ENCODE measurements around the gene GALNT9.

The GALNT9 gene

GRCh38 chr12:132236129-132236929 lies 93.1 kb downstream of the GALNT9 start:
- Mint-ChIP-seq H3K27me3 (peaks cover 4% of the 10 kb centered on the region), H3K36me3 (ENCODE audit: low read depth) (no peaks in the 10 kb centered on the region), H3K4me3 (no peak overlapping the region), H3K4me1 (ENCODE audit: low read depth) (no peaks in the 10 kb centered on the region), H3K9me3 (no peaks in the 10 kb centered on the region), H3K27ac (no peak overlapping the region)
- intact Hi-C loops (cut with micrococcal nuclease): no loop called here

DNA sequence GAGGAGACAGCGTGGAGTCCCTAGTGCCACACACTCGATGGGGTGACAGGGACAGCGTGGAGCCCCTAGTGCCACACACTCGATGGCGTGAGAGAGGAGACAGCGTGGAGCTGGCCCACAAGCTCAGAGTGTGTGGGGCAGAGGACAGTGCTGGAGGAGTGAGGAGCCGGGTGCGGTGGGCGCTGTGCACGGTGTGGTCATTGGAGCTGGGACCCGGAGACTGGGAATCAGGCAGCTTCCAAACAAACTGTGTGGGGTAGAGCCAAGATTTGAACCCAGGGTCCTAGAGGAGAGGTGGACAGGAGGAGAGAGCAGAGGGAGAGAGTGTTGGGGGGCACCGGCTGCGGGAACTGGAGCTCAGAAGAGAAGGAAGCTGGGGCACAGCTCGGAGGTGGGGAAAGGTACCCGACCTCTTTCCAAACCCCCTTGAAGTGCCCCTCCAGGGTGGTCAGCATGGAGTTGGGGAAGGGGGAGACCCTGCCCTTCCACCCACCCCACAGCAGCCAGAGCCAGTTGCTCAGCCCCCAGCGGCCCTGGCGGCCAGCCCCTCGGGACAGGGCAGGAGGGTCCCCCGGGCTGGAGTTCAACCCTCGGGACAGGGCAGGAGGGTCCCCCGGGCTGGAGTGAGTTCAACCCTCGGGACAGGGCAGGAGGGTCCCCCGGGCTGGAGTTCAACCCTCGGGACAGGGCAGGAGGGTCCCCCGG lies 94.1 kb downstream of the GALNT9 start:
- Mint-ChIP-seq H3K27me3 (peaks cover 4% of the 10 kb centered on the region), H3K4me1 (ENCODE audit: low read depth) (no peaks in the 10 kb centered on the region), H3K36me3 (ENCODE audit: low read depth) (no peaks in the 10 kb centered on the region), H3K4me3 (no peak overlapping the region), H3K9me3 (no peaks in the 10 kb centered on the region), H3K27ac (no peak overlapping the region)
- intact Hi-C loops (cut with micrococcal nuclease): no loop called here

DNA sequence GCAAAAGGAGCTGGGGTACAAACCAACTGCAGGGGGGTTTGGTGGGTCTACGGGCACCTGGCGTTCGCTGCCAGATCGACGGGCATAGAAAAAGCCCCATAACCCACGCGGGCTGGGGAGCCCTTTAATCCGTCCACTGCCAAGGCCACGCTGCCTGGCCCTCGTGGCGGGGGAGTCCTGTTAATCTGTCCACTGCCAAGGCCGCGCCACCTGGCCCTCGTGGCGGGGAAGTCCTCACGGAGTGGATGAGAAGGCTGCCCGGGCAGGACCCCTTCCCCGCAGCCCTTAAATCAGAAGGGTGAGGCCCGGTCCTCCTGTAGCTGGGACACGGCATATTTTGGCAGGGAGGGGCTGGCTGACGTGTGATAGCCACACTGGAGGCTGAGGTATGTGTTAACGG lies 99.0 kb downstream of the GALNT9 start:
- H3K4me3 Mint-ChIP-seq: no peak overlapping the region
- intact Hi-C loops (cut with micrococcal nuclease): no loop called here
- H3K36me3 Mint-ChIP-seq (ENCODE audit: low read depth): no peaks in the 10 kb centered on the region
- no peaks in the 10 kb centered on the region for H3K4me1 Mint-ChIP-seq (ENCODE audit: low read depth)
- no peak overlapping the region for H3K27ac Mint-ChIP-seq
- no peaks in the 10 kb centered on the region for H3K9me3 Mint-ChIP-seq
- H3K27me3 Mint-ChIP-seq: peaks cover 16% of the 10 kb centered on the region

DNA sequence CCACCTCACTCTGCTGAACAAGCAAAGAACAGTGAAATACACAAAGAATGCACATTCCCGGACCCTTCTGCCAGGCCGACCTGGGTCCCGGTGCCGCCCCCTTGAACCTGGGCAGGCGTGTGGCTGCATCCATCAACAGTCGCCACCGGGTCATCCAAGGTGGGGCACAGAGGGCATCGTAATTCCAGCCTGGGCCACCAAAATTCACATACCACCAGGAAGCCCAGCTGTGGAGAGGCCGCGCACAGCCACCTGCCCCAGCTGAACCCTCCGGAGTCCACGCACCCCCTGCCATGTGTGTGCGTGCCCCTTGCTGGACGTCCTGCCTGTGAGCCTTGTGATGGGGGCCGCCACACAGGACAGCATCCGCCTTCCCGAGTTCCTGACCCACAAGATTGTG lies 99.5 kb downstream of the GALNT9 start:
- Mint-ChIP-seq H3K27ac (no peak overlapping the region), H3K36me3 (ENCODE audit: low read depth) (no peaks in the 10 kb centered on the region), H3K4me1 (ENCODE audit: low read depth) (no peaks in the 10 kb centered on the region), H3K4me3 (no peak overlapping the region), H3K27me3 (peaks cover 16% of the 10 kb centered on the region), H3K9me3 (no peaks in the 10 kb centered on the region)
- intact Hi-C loops (cut with micrococcal nuclease): no loop called here

DNA sequence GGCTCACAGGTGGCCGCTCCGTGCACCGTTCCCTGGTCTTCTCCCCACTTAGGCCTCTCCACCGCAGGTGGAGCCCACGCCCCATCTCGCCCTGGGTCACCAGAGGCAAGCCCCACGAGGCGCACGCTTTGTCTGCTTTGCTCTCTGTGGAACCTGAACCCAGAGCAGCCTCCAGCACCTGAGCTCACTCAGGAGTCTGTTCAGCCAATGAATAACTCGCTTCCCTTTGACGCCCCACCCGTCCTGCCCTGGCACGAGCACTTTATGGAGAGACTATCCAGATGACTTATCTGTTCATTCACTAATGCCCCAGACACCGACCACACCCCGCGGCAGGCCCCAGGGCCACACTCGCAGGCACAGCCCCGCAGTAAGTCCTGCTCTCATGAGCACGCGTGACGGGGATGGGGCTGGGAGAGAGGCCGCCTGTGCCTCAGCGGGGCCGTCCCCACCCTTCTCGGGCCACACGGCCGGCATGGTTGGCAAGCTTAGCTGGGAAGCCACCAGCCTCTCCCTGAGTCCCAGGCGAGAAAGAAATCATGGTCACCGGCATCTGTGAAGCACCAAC lies 100.1 kb downstream of the GALNT9 start:
- Mint-ChIP-seq H3K4me1 (ENCODE audit: low read depth) (no peaks in the 10 kb centered on the region), H3K27me3 (peaks cover 16% of the 10 kb centered on the region), H3K36me3 (ENCODE audit: low read depth) (no peaks in the 10 kb centered on the region), H3K27ac (no peak overlapping the region), H3K9me3 (no peaks in the 10 kb centered on the region), H3K4me3 (no peak overlapping the region)
- intact Hi-C loops (cut with micrococcal nuclease): no loop called here

DNA sequence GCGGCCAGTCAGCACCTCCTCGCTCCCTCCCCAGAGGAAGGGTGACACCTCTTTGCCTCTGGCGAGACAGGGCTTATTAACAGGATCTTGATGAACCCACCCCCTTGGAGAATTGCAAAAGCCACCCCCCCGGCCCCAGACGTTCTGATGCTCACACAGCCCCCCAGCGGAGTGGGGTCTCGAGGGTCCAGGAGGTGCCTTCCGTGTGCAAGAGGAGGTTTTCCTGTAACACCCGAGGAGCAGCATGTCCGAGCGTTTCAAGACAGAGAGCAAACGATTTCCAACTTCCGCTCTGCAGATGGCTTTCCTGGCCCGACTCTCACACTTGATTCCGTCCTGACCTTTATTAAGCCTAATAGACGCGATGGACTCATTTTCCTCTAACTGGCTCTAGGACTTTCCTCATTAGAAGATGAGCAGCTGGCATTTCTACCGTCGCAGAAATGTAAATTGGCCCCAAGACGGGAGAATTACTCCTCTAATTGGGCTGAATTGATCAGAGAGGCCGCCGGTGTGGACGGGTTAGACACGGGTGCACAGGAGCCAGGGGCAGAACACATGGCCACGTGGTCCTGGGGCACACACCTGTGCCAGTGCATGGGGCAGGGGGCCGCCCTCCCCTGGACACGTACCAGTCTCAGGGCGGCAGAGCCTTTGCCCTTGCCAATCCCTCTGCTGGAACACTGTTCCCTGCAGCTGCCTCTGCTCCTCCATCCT lies 100.8 kb downstream of the GALNT9 start:
- Mint-ChIP-seq H3K27me3 (peaks cover 16% of the 10 kb centered on the region), H3K36me3 (ENCODE audit: low read depth) (no peaks in the 10 kb centered on the region), H3K27ac (no peak overlapping the region), H3K9me3 (no peaks in the 10 kb centered on the region), H3K4me1 (ENCODE audit: low read depth) (no peaks in the 10 kb centered on the region), H3K4me3 (no peak overlapping the region)
- intact Hi-C loops (cut with micrococcal nuclease): no loop called here

DNA sequence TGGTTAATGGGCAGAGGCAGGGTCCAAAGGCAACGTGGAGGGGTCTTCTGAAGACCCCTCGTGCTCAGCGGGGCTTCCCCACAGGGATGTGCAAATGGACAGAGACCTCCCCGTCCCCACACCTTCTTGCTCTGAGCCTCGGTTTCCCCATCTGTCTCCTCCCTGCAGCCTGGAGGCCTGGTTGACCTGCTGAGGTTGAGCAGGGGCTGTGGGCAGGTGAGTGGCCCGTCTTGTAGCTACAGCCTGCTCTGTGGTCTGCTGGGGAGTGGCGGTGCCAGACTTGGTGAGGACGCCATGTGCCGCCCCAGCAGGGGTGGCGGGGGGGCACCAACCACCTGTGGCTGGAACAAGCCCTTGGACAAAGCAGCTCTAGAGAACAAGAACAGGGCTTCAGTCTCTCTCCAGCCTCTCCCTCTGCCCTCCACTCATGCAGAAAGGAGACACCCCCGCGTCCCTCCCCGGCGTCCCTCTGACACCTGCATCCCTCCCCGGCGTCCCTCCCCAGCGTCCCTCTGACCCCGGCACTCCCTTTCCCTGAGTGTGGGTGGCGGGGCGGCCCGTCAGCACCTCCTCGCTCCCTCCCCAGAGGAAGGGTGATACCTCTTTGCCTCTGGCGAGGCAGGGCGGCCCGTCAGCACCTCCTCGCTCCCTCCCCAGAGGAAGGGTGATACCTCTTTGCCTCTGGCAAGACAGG lies 101.5 kb downstream of the GALNT9 start:
- Mint-ChIP-seq H3K9me3 (no peaks in the 10 kb centered on the region), H3K27ac (no peak overlapping the region), H3K27me3 (peaks cover 16% of the 10 kb centered on the region), H3K4me3 (no peak overlapping the region), H3K36me3 (ENCODE audit: low read depth) (no peaks in the 10 kb centered on the region), H3K4me1 (ENCODE audit: low read depth) (no peaks in the 10 kb centered on the region)
- intact Hi-C loops (cut with micrococcal nuclease): no loop called here

GRCh38 chr12:132227118-132227517 lies 102.3 kb downstream of the GALNT9 start:
- intact Hi-C loops (cut with micrococcal nuclease): no loop called here
- no peak overlapping the region for H3K4me3 Mint-ChIP-seq
- H3K4me1 Mint-ChIP-seq (ENCODE audit: low read depth): peaks cover 6% of the 10 kb centered on the region
- H3K36me3 Mint-ChIP-seq (ENCODE audit: low read depth): no peaks in the 10 kb centered on the region
- no peak overlapping the region for H3K27ac Mint-ChIP-seq
- H3K9me3 Mint-ChIP-seq: no peaks in the 10 kb centered on the region
- peaks cover 22% of the 10 kb centered on the region for H3K27me3 Mint-ChIP-seq

GRCh38 chr12:132226604-132227003 lies 102.8 kb downstream of the GALNT9 start:
- intact Hi-C loops (cut with micrococcal nuclease): no loop called here
- Mint-ChIP-seq H3K4me3 (no peak overlapping the region), H3K27me3 (peaks cover 22% of the 10 kb centered on the region), H3K4me1 (ENCODE audit: low read depth) (peaks cover 6% of the 10 kb centered on the region), H3K27ac (no peak overlapping the region), H3K9me3 (no peaks in the 10 kb centered on the region), H3K36me3 (ENCODE audit: low read depth) (no peaks in the 10 kb centered on the region)

DNA sequence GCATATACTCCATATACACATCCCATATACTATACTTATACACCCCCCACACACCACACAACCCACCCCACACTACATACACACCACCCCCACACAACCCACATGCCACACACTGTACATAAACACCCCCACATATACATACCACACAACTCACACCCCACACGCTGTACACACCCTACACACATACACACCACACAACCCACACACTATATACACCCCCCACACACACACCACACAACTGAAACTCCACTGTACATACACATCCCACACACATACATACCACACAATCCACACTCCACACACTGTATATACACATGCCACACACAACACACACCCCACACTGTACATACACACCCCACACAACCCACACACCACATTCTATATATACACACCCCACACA lies 104.2 kb downstream of the GALNT9 start:
- Mint-ChIP-seq H3K27ac (no peak overlapping the region), H3K4me1 (ENCODE audit: low read depth) (peaks cover 6% of the 10 kb centered on the region), H3K27me3 (peaks cover 24% of the 10 kb centered on the region), H3K4me3 (no peak overlapping the region), H3K9me3 (no peaks in the 10 kb centered on the region), H3K36me3 (ENCODE audit: low read depth) (no peaks in the 10 kb centered on the region)
- intact Hi-C loops (cut with micrococcal nuclease): no loop called here

GRCh38 chr12:132224484-132224883 lies 104.9 kb downstream of the GALNT9 start:
- peaks cover 28% of the 10 kb centered on the region for H3K27me3 Mint-ChIP-seq
- no peak overlapping the region for H3K4me3 Mint-ChIP-seq
- H3K4me1 Mint-ChIP-seq (ENCODE audit: low read depth): peaks cover 6% of the 10 kb centered on the region
- H3K9me3 Mint-ChIP-seq: no peaks in the 10 kb centered on the region
- H3K27ac Mint-ChIP-seq: no peak overlapping the region
- no peaks in the 10 kb centered on the region for H3K36me3 Mint-ChIP-seq (ENCODE audit: low read depth)
- intact Hi-C loops (cut with micrococcal nuclease): no loop called here

DNA sequence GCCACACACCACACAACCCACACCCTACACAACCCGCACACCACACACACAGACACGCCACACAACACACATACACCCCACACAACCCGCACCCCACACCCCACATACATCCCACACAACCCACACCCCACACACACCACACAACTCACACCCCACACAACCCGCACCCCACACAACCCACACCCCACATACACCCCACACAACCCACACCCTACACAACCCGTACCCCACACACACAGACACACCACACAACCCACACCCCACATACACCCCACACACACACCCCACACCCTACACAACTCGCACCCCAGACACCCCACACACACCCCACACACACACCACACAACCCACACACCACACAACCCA lies 106.6 kb downstream of the GALNT9 start:
- intact Hi-C loops (cut with micrococcal nuclease): no loop called here
- Mint-ChIP-seq H3K4me1 (ENCODE audit: low read depth) (peaks cover 6% of the 10 kb centered on the region), H3K4me3 (no peak overlapping the region), H3K36me3 (ENCODE audit: low read depth) (no peaks in the 10 kb centered on the region), H3K9me3 (no peaks in the 10 kb centered on the region), H3K27me3 (peaks cover 12% of the 10 kb centered on the region), H3K27ac (no peak overlapping the region)

GRCh38 chr12:132222096-132222807 lies 107.1 kb downstream of the GALNT9 start:
- Mint-ChIP-seq H3K4me1 (ENCODE audit: low read depth) (peaks cover 6% of the 10 kb centered on the region), H3K27me3 (peaks cover 11% of the 10 kb centered on the region), H3K27ac (no peak overlapping the region), H3K9me3 (no peaks in the 10 kb centered on the region), H3K4me3 (no peak overlapping the region), H3K36me3 (ENCODE audit: low read depth) (no peaks in the 10 kb centered on the region)
- intact Hi-C loops (cut with micrococcal nuclease): no loop called here

All from dendritic cell treated with granulocyte-macrophage colony-stimulating factor and Interleukin-4, amounts not matched to agents 40 ng/mL and 50 ng/mL, for 4 days (primary cell).